Epithelial cell of proximal tubule (primary cell): ENCODE measurements around the gene LIMA1. TPM values are rescaled to one million over a fixed set of nuclear protein-coding genes. Genes with fewer than 3 reads are reported as not detected.

Source experiments
- DNase-seq: peaks from one replicate; pipeline ENCODE4 v3.0.0-alpha.2; 2011; ENCODE audit warnings: low read depth
- H3K4me3 ChIP-seq: 2 replicates; pipeline ENCODE4 v1.5.1; 2011; ENCODE audit warnings: low read depth, mild to moderate bottlenecking, low read length
- CTCF ChIP-seq: conservative IDR thresholded peaks from 2 replicates; pipeline ENCODE4 v1.5.1; 2012; ENCODE audit warnings: low read depth, mild to moderate bottlenecking, low read length
- total RNA-seq: library from RNA; depleted of rRNA; stranded (reverse); fragments of >200 nt; gene quantifications from 2 replicates; pipeline ENCODE4 v1.2.3, GENCODE V29; 2015

Gene LIMA1
- total RNA-seq, 1 donor from 2014 or later = 67.7 TPM

DNA sequence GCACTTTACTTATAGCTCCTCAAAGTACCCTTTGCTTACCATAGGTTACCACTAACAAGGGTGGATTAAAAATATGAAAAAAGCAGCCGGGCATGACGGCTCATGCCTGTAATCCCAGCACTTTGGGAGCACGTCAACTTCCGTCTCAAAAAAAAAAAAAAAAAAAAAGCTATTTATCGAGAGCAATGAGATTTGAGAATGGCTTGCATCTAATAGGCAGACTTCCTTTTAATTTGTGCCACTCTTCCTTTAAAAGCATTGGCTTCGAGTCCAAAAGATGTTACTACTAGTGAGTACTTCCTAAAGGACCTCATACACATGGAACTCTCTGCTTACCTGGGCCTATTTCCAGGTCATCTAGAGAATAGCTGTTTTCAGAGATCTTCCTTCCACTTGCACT, 77.7 kb downstream of the LIMA1 start:
- H3K4me3 ChIP-seq = no peak overlapping the region

GRCh38 chr12:50203691-50204090, 79.6 kb downstream of the LIMA1 start:
- DNase-seq = no peak
- no peak overlapping the region for H3K4me3 ChIP-seq
- TF ChIP-seq CTCF = no peak

More for the DNA sequence above, 77.7 kb downstream of the LIMA1 start:
- DNase-seq = no peak
- TF ChIP-seq CTCF = no peak

DNA sequence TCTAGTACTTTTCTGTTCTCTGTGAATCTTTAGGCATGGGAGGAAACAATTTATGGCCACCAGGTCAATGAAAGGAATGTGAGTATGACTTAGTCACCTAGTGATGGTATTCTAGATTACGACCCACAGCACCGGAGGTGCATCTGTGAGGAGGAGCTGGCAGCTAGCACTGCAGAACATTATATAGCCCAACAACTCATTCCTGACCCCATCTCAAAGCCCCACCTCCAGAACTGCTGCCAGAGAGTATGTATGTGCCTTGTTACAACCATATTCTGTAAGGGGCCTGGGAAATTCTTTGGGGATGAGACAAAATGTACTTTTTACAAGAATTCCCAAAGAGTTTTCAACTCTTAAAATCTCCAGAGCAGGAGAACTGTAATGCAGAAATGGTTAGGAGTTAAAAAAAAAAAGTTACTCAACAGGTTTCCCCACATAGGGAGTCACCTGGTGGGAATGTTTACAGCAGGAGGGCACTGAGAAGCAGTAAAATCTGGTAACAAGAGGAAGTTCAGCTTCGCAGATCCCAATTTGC, 81.3 kb downstream of the LIMA1 start:
- DNase-seq = no peak
- no peak for TF ChIP-seq CTCF
- no peak overlapping the region for H3K4me3 ChIP-seq

DNA sequence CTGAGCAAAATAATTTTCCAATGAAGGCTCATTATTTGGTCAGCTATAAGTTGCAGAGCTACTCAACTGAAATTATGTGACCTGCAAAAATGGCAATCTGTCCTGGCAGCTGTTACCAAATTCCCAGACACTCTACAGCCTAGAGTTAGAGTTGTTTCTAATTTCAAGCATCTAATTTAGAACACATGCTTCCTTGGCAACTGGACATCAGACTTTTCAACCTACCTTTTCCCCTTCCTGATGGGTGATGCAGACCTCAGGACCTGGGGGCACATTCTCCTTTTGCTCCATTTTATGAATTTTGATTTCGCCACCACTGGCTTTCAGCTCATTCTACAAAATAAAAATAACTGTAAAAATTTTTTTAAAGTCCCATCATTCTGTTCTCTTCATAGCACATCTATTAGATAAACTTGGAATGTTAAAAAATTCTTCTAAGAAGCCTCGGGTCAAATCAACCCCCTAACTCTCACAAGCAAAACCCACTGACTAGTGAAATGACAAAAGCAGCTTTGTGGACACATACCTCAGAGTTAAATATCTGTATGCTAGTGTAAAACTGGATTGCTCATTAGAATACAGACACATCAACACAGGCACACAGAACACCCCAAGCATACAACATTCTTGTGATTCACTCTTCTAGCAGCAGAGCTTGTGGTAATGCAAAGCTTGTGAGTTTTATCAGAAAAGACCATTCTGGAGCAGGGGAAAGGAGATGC, 82.6 kb downstream of the LIMA1 start:
- TF ChIP-seq CTCF = no peak
- no peak overlapping the region for H3K4me3 ChIP-seq
- DNase-seq = no peak

- TF ChIP-seq CTCF = no peak
- no peak for DNase-seq
- H3K4me3 ChIP-seq = no peak overlapping the region
Measured at GRCh38 chr12:50198829-50199228, 84.5 kb downstream of the LIMA1 start.

DNA sequence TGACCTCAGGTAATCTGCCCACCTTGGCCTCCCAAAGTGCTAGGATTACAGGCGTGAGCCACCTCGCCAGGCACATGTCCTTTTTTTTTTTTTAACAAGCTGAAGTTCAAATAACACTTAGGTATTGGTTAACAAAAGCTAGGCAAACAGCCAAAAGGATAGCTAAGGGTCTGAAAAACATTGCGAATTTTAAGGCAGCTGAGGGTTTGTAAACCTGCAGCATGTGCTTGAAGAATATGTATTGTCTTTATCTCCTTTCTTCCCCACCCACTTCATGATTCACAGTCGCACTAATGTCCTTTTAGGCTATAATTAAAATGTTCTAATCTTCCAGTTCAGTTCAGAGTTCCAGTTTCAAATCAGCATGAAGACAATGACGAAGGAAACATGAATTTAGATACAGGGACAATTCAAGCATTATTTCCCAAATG, 86.0 kb downstream of the LIMA1 start:
- no peak overlapping the region for H3K4me3 ChIP-seq
- no peak for TF ChIP-seq CTCF
- no peak for DNase-seq

DNA sequence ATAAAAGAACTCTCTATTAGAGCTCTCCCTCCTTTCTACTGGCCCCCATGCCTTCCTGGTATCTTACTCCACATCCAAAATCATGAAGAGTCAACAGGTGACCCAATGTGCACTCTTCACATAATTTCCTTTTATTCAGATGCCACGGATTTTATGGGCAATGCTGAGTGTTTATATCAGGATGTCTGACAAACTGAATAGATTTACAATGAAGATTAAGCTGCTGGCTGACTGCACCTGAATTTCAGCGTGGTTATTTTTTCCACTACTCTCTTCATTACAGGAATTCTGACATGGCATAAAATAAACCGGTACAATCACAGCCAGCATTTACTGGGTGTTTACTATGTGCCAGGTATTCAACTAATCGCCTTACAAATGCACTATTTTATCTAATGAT, 86.8 kb downstream of the LIMA1 start:
- H3K4me3 ChIP-seq = no peak overlapping the region
- no peak for TF ChIP-seq CTCF
- DNase-seq = no peak
